GM18951 (cell line): Measurements from ENCODE around the gene NOSIP.

ENCODE experiments used
- POLR2A ChIP-seq: IDR thresholded peaks from 4 replicates; pipeline ENCODE4 v1.6.1; 2011; ENCODE audit warnings: mild to moderate bottlenecking; ENCODE audit not compliant: insufficient read length, insufficient read depth; ENCODE audit errors: extremely low read depth
- in situ Hi-C: fragments of 300-500 bp; cut with MboI; formaldehyde crosslinking; loops from one replicate; pipeline ENCODE4 v1.12.0; 2022; ENCODE audit warnings: low sequenced_read_pairs, mixed read lengths, inconsistent platforms; ENCODE audit not compliant: unreplicated experiment

NOSIP gene

DNA sequence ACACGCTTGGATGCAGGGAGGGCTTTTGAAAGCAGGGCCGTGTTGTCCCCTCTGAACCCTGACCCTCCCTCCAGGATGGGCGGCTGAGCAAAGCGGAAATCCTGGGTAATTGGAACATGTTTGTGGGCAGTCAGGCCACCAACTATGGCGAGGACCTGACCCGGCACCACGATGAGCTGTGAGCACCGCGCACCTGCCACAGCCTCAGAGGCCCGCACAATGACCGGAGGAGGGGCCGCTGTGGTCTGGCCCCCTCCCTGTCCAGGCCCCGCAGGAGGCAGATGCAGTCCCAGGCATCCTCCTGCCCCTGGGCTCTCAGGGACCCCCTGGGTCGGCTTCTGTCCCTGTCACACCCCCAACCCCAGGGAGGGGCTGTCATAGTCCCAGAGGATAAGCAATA lies 37.3 kb downstream of the NOSIP start:
- in situ Hi-C loops, result loop anchor here (10.0 kb wide), 1 partner anchor 318 kb away; no protein-coding TSS in a partner anchor
- TF ChIP-seq POLR2A, result no peak

DNA sequence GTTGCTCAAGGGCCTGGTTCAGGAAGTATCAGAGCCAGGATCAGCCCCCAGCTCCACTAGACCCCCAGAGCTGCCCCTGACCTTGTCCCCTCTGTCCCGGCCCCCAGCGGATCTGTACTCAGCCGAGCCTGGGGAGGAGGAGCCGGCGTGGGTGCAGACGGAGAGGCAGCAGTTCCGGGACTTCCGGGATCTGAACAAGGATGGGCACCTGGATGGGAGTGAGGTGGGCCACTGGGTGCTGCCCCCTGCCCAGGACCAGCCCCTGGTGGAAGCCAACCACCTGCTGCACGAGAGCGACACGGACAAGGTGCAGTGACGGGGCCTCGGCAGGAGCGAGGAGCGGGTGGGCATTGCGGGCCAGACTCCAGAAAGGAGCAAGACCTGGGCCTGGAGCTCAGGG lies 37.9 kb downstream of the NOSIP start:
- no peak for TF ChIP-seq POLR2A
- in situ Hi-C loops, result loop anchor here (10.0 kb wide), 1 partner anchor 318 kb away; no protein-coding TSS in a partner anchor

DNA sequence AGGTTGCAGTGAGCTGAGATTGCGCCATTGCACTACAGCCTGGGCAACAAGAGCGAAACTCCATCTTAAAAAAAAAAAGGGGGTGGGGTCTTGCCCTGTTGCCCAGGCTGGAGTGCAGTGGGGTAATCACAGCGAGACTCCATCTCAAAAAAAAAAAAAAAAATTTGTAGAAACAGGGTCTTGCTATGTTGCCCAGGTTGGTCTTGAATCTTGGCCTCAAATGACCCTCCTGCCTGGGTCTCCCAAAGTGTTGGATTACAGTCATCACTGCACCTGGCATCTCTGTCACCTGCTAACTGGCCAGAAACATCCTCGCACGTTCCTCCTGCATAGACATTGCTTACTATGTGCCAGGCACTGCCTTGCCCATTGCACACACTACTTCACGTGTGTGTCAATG lies 38.4 kb downstream of the NOSIP start:
- no peak for TF ChIP-seq POLR2A
- in situ Hi-C loops, result loop anchor here (10.0 kb wide), 1 partner anchor 317 kb away; no protein-coding TSS in a partner anchor

DNA sequence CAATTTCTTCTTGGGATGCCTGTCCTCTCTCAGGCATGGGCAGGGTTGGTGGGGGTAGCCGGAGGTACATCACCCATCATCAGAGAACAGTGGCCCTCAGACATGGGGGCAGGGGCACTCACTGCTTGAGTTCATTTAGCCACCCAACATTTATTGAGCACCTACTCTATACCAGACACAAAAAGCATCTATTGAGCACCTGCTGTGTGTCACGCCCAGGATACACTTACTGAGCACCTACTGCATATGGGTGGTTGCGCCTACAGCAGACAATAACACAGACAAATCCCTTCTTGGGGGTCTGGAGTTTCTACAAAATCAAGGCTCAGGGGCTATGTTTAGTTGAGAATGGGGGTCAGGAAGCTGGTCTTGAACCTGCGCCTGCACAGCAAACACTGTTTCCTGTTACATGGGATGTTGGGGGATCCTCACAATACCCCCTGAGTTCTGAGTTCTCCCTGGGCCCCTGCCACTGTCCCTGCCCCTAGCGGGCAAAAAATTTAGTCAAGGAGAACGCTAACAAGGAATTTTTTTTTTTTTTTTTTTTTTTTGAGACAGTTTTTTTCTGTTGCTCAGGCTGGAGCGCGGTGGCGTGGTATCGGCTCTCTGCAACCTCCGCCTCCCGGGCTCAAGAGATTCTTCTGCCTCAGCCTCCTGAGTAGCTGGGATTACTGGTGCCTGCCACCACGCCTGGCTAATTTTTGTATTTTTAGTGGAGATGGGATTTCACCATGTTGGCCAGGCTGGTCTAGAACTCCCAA lies 41.0 kb downstream of the NOSIP start:
- in situ Hi-C loops, result no loop called here
- no peak for TF ChIP-seq POLR2A

DNA sequence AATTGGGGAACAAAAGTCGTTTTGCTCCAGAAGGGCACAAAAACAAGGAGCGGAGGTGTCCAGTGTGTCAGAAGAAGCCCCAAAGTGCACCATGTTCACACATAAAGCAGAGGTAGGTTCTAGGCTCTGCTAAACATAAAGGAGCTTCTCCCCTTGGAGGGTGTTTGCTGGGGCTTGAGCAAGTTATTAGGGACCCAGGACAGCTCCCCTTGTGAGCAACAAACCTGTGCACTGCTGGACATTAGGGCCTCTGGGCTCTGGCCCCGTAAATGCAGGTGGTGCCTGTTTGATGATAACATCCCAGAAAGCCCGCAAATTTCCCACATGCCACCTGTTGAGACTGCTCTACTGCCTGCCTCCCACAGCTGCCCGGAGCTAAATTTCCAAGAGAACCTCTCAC lies 41.7 kb downstream of the NOSIP start:
- no peak for TF ChIP-seq POLR2A
- in situ Hi-C loops, result no loop called here

DNA sequence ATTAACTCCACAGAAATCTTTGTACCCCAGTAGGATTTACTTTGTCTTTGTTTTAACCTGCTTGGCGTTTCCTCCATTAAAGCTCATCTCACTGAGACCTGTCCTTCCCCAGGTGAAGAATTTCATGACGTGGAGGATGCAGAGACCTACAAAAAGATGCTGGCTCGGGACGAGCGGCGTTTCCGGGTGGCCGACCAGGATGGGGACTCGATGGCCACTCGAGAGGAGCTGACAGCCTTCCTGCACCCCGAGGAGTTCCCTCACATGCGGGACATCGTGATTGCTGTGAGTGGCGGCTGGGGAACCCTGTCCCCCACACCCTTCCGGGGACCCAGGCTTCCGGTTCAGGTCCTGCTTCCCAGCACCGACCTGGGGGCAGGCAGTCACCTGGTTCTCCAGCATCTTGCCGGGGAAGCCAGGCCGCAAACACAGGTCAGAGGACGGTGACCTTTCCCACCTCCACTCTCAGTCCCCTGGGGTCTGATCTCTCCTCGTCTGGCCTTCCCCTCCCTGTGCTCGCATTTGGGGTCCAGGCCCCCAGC lies 43.4 kb downstream of the NOSIP start:
- in situ Hi-C loops, result no loop called here
- TF ChIP-seq POLR2A, result no peak

DNA sequence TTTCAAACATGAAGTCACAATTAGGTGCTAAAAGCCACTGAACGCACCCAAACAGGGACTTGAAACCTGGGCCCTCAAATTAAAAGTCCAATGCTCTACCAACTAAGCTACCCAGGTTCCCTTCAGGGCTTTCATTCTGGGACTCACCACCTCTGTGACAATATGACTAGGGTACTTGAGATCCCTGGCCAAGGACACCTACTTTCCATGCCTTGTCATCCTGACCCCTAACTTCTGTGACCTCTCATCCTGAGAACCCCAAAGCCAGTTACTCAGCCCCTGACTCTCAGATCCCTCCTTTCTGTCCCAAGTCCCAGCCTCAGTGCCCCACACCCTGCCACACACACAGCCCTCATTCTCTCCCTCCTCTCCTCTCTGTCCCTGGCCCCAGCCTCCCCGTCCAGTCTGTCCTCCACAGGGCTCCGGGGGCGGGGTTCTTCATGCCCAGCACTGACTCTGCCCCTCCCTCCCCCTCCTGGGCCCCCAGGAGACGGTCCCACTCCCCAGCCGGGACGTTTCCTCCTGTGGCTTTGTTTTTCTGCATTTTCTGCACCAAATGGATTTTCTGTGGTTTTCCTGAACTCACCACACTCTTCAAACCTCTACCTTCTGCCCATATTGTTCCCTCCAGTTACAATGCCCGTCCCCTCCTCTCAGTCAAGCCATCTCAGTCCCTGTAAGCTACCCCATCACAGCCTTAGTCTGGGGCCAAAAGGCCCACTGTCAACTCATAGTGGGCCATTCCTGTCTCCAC lies 45.5 kb downstream of the NOSIP start:
- TF ChIP-seq POLR2A, result no peak
- in situ Hi-C loops, result no loop called here

DNA sequence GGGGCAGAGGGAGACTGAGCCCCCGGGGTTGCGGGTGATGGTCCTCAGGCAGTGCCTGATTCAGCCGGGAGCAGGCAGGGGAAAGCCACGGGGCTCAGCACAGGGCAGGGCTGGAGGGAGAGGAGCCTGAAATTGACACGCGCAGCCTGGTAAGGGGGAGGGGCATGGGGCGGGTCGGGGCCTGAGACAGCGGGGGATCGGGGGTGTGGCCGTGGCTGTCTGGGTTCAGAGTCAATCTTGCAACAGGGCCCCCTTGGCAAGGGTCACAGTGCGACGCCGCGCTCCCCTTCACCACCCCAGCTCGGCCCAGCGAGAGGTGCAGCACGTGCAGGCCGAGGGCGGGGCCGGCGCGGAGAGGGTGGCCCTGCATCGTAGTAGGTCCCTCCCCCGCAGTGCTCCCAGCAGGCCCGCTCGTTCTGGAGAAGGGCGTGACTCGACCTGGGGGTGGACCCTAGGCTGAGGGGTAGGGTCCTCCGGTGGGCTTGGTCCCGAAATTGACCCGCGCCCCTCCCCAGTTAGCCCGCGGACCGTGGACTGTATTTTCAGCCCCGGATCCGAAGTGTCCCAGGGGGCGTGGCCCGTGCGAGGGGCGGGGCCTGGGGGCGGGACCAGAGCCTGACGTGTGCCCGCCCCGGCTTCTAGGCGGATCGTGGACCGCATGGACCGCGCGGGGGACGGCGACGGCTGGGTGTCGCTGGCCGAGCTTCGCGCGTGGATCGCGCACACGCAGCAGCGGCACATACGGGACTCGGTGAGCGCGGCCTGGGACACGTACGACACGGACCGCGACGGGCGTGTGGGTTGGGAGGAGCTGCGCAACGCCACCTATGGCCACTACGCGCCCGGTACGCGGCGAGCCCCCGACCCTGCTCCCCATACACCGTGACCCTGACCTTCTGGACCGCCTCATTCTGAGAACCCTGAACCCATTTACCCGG lies 46.5 kb downstream of the NOSIP start:
- in situ Hi-C loops, result no loop called here
- no peak for TF ChIP-seq POLR2A

DNA sequence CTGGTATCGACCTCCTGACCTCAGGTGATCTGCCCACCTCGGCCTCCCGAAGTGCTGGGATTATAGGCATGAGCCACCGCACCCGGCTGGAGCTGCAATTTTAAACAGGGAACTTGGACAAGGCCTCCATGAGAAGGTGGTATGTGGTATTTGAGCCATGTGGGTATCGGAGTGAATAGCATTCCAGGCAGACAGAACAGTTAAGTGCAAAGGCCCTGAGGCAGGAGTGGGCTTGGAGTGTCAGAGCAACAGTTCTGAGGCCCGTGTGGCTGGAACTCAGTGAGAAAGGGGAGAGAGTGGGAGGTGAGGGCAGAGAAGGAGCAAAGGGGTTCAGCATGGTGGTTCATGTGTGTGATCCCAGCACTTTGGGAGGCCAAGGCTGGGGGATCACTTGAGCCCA lies 49.6 kb downstream of the NOSIP start:
- no peak for TF ChIP-seq POLR2A
- in situ Hi-C loops, result no loop called here

DNA sequence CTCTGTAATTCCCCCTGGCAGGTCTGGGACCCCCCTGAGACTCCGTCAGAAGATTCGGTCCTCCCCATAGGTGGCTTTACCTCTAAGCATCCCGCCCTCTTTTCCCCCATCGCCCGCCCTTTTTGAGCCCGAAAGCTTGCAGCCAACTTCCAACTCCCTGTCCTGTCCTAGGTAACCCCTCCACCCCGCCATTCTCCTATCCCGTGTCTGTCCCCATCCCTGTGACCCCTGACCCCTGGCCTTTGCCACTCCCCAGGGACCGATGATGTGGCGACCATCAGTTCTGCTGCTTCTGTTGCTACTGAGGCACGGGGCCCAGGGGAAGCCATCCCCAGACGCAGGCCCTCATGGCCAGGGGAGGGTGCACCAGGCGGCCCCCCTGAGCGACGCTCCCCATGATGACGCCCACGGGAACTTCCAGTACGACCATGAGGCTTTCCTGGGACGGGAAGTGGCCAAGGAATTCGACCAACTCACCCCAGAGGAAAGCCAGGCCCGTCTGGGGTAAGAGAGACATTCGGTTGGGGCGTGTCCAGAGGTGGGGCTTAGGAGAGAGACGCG lies 52.1 kb downstream of the NOSIP start:
- TF ChIP-seq POLR2A, result no peak
- in situ Hi-C loops, result no loop called here

DNA sequence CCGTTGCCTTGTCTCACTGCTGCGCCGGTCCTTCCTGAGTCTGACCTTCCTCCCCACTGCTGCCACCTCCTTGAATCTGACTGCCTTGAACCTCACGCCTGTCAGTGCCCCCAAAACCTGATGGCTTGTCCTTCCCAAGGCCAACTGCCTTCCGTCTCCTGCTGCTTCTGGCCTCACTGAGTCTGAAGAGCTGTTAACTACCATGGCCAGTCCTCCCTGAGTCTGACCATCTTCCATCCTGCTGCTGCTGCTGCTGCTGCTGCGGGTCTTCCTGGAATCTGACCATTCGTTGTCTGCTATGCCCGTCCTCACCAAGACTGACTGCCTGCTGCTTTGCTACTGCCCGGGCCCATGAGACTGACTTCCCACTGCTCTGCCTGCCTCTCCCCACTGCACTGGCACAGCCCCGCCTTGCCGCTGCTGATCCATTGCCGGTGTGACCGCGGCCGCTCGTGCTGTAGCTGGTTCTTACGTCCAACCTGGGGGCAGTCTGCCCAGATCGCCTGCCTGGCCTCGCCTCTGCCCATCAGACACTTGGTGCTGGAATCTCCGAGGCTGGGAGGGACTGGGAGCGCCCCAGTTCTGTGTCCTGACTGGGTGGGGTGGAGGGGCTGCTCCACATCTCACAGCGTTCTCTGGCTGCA lies 55.4 kb downstream of the NOSIP start:
- in situ Hi-C loops, result no loop called here

DNA sequence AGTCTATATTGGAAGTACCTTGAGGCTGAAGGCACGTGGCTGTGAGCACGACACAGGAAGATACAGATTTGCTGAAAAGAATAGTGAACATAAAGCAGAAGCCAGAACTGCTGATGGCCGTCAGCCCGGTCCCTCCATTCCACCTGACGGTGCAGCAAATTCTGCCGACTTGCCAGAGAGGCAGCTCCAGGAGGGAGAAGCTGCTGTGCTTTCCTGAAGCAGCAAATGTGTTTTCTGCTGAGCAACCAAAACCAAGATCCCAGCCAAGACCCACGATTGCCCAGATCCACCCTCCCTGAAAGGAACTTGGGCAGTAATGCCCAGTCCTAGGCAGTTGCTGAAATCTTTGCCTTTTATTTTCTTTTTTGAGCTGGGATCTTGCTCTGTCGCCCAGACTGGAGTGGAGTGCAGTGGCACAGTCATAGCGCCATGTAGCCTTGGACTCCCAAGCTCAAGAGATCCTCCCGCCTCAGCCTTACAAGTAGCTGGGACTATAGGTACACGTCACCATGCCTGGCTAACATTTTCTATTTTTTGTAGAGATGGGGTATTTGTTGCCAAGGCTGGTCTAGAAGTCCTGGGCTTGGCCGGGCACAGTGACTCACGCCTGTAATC lies 59.5 kb downstream of the NOSIP start:
- TF ChIP-seq POLR2A, result no peak
- in situ Hi-C loops, result no loop called here

More for the DNA sequence above, 55.4 kb downstream of the NOSIP start:
- no peak for TF ChIP-seq POLR2A

DNA sequence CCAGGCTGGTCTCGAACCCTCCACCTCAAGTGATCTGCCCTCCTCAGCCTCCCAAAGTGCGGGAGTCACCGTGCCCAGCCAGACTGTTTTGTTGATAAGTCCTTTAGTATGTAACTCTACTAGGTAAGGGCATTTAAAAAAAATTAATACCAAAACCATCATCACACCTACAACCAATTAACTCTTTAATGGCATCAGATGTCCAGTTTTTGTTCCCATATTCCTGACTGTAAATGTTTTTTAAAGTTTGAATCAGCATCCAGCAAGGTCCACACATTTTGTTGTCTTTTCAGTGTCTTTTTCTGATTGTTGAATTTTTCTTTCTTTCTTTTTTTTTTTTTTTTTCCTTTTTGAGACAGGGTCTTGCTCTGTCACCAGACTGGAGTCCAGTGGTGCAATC lies 62.3 kb downstream of the NOSIP start:
- no peak for TF ChIP-seq POLR2A
- in situ Hi-C loops, result no loop called here
